Mononuclear cell (primary cell): ENCODE data around the gene C2orf92. TPM values are rescaled to one million over a fixed set of nuclear protein-coding genes. Genes with fewer than 3 reads are reported as not detected.
A peak's percentile ranks its signal among the peaks of the same experiment; 100 is the strongest.

ENCODE experiments used
- H3K27me3 ChIP-seq: 2 replicates; pipeline ENCODE4 v1.6.0; 2011; ENCODE audit warnings: low read length, control low read depth; ENCODE audit not compliant: insufficient read depth
- H3K4me1 ChIP-seq: 2 replicates; pipeline ENCODE4 v1.5.1; 2011; ENCODE audit warnings: mild to moderate bottlenecking, low read length, control low read depth; ENCODE audit not compliant: insufficient read depth
- H3K4me3 ChIP-seq: 2 replicates; pipeline ENCODE4 v1.5.1; 2011; ENCODE audit warnings: mild to moderate bottlenecking, low read length, moderate library complexity
- H3K9me3 ChIP-seq: 2 replicates; pipeline ENCODE4 v1.5.1; 2011; ENCODE audit warnings: low read depth, mild to moderate bottlenecking, control low read depth, low read length
- total RNA-seq: library from RNA; depleted of rRNA; stranded (reverse); fragments of >200 nt; gene quantifications from one replicate; pipeline ENCODE4 v1.2.3, GENCODE V29; 2012

The C2orf92 gene
- total RNA-seq, 1 donor: 4.5 TPM

DNA sequence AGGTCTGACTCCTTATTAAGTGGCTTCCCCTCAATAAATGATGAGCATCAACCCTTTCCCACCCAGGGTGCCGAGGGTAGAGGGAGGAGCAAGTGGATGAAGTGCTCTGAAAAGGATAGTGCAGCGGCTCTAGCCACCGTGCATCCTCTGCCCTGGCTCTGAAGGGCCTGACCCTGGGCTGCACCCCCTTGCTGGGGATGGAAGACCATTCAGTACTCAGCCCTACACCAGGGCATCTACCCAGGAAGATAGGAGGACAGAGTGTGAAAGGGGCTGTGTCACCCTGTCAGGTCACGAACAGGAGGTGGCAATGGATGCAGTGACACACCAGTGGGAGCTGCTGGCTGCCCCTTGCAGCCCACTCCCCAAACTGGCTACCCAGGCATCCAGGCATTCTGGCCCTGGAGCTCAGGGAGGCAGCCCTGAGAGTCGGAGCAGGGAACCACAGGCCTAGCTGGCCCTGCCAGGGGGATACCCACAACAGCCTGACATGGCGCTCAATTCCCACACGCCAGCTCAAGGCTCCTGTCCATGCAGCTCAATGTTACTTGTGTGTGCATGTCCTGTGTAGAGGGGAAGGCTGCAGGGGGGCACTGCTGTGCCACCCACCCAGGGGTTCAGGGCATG lies 13.3 kb upstream of the C2orf92 start:
- Histone ChIP-seq H3K9me3 (no peaks in the 10 kb centered on the region), H3K4me3 (no peak overlapping the region), H3K4me1 (peaks cover 8% of the 10 kb centered on the region), H3K27me3 (no peaks in the 10 kb centered on the region)

DNA sequence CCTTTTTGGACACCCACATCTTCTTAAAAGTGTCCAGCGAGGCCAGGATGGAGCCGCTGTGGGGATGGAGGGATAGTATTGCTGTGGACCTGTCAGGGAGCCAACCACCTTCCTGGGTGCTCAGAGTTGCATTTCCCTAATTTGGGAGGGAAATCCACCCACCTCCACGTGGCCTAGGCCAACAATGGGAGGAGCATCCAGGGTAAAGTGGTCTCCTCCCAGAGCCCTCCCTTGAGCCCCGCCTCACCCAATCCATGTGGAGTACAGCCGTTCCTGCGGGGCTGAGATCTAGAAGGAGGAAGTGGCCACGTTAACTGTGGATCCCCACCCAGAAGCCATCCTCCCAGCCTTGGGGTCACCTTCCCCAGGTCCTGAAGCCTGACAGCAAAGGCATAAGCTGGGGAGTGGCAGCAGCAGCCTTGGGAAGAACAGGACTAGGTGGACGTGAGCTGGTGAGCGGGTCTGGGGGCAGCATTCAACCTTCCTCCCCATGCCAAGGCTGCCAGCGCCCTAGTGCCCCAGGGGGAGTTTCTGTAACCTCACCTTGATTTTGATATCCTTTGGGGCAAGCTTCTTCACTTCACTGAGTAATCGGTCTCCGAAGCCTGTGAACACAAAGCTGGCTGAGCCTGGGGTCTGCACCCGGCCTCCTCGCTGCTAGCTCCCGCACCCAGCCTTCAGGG lies 12.5 kb upstream of the C2orf92 start:
- peaks cover 16% of the 10 kb centered on the region for H3K4me1 ChIP-seq
- no peaks in the 10 kb centered on the region for H3K9me3 ChIP-seq
- H3K27me3 ChIP-seq: no peaks in the 10 kb centered on the region
- H3K4me3 ChIP-seq: no peak overlapping the region

DNA sequence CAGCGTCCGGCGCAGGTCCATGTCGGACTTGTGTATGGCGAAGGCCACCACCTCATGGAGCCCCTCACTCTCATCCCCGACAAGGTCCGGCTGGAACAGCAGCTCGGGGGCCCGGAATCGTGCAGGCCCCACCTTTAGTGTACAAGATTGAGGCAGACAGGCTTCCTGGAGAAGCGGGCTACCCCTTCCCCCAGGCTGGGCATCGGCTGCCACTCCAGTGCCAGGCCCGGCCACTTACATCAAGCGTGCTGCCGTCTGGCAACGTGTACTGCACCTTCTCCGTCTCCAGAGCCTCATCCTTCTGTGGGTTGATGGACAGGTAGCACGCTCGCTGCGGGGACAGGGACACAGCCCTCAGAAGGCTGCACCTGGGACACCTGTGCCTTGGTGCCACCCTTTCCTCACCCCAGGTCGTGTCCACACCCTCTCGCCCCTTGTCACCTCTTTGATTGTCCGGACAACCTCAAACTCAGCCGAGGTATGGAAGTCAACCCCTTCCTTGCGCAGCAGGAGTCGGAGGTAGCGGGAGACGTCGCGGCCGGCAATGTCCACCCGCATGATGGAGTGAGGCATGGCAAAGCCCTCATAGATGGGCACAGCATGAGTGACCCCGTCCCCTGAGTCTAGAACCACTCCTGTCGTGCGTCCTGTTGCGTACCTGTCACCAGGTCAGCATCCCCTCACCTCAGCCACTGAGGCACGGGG lies 11.4 kb upstream of the C2orf92 start:
- no peaks in the 10 kb centered on the region for H3K9me3 ChIP-seq

DNA sequence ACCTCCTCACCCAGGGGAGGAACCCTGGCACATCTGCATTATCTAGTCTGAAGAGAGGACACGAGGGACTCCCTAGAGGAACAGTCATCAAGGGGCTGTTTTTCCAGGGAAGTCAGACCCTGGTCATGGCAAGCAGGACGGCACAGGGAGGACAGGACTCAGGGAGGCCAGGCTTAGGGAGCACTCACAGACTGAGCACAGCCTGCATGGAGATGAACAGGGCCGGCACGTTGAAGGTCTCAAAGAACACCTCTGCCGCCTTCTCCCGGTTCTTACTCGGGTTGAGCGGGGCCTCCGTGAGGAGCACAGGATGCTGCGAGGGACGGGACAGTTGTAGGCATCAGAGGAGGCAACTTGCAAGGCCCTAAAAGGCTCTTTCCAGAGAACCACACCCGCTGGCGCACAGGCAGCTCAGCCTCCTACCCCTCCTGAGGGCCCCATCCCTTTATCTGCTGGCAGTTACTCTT lies 10.8 kb upstream of the C2orf92 start:
- H3K4me1 ChIP-seq: peaks cover 27% of the 10 kb centered on the region
- H3K27me3 ChIP-seq: no peaks in the 10 kb centered on the region
- H3K4me3 ChIP-seq: no peak overlapping the region
- no peaks in the 10 kb centered on the region for H3K9me3 ChIP-seq

More for the DNA sequence above, 11.4 kb upstream of the C2orf92 start:
- no peak overlapping the region for H3K4me3 ChIP-seq
- peaks cover 27% of the 10 kb centered on the region for H3K4me1 ChIP-seq
- no peaks in the 10 kb centered on the region for H3K27me3 ChIP-seq

DNA sequence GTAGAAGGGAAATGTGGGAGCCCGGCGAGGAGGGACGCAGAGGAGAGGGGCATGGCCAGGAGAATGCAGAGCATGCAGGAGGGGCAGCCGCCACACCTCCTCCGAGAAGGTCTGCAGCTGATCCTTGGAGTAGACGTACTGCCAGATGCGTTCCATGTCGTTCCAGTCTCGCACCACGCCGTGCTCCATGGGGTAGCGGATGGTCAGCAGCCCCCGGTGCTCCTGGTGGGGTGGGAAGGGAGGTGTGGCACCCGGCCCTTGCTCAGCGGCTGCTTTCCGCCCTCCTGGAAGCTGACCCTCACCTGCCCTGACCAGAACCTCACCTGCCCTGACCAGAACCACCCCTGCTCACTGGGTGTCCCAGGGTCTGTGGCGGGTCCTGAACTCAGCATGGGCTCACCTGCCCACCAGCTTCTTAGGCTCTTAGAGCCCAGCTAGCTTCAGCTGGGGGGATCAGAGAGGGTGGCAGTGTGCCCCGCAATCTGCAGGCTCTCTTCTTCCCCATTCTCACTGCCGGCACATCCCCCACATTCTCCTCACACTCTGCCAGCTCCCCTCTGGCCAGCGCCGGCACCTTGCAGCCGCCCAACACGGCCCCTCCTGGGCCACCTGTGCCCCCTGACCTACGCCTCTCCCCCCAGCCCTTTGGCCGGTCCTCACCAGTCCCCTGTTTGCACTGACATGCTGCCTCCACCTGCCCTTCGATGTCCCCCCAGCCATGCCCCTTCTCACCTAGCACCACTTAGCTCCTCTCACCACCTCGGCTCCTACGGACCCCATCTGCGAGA lies 10.1 kb upstream of the C2orf92 start:
- H3K4me1 ChIP-seq: peaks cover 27% of the 10 kb centered on the region
- H3K9me3 ChIP-seq: no peaks in the 10 kb centered on the region
- no peak overlapping the region for H3K4me3 ChIP-seq

DNA sequence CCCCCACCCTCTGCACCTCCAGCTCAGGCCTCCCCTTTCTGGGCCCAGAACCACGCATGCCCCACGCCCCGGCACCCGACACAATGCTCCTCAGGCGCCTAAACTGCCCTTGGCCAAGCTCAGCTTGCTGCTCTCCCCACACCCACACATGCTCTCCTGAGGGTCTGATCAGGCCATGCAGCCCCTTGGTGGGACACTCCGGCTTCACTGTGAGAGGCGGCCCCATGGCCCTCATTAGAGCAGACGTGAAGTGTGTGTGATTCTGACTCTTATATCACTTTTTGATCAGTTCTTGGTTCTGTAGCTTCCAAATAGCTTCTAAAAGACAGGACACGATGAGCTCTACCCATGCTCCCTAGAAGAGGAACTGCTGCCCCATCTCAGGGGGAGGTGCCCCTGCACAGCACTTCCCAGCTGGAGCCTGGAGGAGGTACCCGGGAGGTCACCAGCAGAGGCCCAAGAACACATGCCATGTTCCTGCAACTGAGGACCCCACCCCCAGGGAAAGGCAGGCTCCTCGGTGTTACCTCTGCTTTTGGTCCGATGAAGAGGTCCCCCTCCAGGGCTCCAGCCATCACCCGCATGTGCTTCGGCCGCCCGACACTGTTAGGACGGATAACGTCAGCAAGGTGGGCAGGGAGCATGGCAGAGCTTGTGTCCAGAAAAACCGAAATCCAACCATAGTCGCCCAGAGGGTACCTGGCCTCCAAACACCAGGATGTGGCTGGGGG lies 9.3 kb upstream of the C2orf92 start:
- Histone ChIP-seq H3K9me3 (no peaks in the 10 kb centered on the region), H3K27me3 (no peaks in the 10 kb centered on the region), H3K4me1 (peaks cover 34% of the 10 kb centered on the region), H3K4me3 (no peak overlapping the region)

More for the DNA sequence above, 10.1 kb upstream of the C2orf92 start:
- H3K27me3 ChIP-seq: no peaks in the 10 kb centered on the region

DNA sequence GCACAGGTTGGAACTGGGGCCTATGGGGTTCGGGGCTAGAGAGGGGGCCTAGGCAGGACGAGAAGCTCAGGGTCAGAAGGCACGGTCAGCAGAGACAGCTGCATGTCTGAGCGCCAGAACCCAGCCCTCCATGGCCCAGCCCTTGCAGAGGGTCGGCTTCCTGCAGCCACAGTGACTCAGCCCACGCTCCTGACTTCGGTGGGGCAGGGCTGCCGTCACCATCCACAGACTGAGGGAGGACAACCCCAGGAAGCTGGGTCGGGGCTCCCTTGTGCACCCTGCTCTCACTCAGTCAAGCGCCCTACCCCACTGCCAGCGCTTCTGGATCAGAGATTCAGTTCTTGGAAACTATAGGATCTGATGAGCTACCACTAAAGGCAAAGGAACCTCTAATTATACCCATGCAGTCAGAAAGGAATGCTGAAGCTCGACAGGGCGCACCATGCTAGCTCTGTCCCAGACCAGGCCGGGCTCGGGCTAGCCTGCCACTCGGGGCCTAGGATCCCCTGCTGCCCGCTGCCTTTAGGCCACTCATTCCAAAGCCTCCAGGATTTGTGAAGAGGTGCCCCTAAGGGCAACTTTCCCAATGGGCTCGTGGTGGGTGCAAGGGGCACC lies 8.6 kb upstream of the C2orf92 start:
- Histone ChIP-seq H3K4me3 (no peak overlapping the region), H3K4me1 (peaks cover 34% of the 10 kb centered on the region), H3K9me3 (no peaks in the 10 kb centered on the region), H3K27me3 (no peaks in the 10 kb centered on the region)

DNA sequence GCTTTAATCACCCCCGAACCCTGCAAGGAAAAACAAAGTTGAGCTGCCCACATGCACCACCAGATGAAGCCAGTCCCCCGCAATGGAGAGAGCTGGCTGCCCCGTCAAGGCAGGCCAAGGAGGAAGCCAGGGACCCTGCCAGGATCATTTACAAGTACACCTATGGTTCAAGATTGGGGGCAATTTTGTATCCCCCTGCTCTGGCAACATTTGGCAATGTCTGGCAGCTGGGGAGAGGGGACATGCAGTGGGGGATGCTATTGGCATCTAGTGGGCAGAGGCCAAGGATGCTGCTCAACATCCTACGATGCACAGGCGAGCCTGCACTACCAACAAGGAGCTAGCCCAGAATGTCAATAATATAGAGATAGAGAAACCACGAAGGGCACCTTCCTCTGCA lies 7.6 kb upstream of the C2orf92 start:
- Histone ChIP-seq H3K4me3 (no peak overlapping the region), H3K27me3 (no peaks in the 10 kb centered on the region), H3K4me1 (peaks cover 34% of the 10 kb centered on the region), H3K9me3 (no peaks in the 10 kb centered on the region)

DNA sequence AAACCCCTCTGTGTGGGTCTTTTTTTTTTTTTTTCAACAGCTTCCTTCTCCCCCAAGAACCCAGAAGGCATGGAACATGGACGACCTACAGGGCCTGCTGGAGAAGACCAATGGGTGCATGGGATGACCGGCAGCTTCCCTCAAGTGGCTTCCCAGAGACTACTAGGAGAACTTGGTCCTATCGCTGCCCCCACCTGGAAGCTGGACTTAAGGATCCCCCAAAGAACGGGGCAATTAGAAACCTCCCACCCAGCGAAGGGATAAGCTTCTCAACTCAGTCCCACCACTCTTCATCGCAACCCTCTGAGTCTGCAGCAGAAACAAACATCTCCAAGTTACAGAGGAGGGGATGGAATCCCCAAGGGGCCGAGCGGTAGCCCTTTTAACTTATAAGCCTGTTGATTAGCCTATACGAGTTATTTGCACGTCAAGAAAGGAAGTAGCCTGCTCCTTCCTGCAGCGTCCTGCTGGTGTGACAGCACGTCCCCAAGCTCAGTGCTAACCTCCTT lies 7.1 kb upstream of the C2orf92 start:
- peak overlapping the region; percentile 76 for H3K4me3 ChIP-seq
- H3K4me1 ChIP-seq: peaks cover 34% of the 10 kb centered on the region
- no peaks in the 10 kb centered on the region for H3K27me3 ChIP-seq
- no peaks in the 10 kb centered on the region for H3K9me3 ChIP-seq

DNA sequence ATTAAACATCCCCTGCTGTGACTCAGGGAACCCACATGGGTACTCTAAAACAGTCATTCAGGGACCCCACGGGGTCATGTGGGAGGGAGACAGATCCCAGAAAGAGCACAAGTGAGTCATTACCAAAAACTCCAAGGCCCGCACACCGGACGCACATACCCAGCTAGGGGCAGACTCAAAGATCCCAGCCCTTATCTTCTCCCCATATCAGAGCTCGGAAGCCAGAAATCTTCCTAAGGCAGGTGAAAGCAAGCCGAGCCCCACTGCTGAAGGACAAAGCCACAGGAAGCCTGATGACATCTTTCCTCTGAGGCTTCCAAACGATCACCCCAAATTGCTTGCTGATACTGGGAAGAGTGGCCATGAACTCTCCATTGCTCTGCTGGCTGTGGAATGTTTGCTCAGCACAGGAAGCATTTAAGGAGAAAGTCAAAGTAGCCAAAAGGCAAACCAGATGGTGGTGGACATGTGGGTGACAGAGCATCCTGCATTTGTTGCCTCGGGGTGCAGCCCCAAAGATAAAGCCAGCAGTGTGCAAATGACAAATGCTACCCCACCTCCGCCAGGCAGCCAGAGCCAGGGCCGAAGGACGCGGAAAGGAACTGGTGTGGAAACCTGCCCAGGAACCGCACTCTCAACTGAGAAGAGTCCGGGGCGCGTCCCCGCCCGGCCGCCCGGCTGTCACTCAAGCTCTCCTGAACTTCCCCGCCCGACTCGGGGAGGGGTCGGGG lies 6.5 kb upstream of the C2orf92 start:
- peak overlapping the region; percentile 76 for H3K4me3 ChIP-seq
- no peaks in the 10 kb centered on the region for H3K9me3 ChIP-seq
- no peaks in the 10 kb centered on the region for H3K27me3 ChIP-seq
- peaks cover 34% of the 10 kb centered on the region for H3K4me1 ChIP-seq

DNA sequence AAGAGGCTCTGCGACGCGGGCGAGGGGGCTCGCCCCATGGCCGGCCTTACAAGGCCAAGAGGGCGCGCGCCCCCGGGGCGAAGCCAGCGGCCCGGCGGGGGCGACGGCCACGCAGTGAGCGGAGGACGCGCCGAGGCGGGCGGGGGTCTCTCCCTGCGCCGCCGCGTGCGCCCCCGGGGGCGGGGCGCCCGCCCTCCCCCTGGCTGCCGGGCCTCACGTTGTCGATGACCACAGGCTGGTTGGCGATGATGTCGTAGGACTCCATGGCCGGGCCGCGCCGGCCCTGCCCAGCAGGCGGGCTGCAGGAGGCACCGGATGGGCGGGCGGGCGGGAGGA lies 5.9 kb upstream of the C2orf92 start:
- Histone ChIP-seq H3K9me3 (no peaks in the 10 kb centered on the region), H3K27me3 (no peaks in the 10 kb centered on the region), H3K4me1 (peaks cover 34% of the 10 kb centered on the region), H3K4me3 (peak overlapping the region; percentile 76)

DNA sequence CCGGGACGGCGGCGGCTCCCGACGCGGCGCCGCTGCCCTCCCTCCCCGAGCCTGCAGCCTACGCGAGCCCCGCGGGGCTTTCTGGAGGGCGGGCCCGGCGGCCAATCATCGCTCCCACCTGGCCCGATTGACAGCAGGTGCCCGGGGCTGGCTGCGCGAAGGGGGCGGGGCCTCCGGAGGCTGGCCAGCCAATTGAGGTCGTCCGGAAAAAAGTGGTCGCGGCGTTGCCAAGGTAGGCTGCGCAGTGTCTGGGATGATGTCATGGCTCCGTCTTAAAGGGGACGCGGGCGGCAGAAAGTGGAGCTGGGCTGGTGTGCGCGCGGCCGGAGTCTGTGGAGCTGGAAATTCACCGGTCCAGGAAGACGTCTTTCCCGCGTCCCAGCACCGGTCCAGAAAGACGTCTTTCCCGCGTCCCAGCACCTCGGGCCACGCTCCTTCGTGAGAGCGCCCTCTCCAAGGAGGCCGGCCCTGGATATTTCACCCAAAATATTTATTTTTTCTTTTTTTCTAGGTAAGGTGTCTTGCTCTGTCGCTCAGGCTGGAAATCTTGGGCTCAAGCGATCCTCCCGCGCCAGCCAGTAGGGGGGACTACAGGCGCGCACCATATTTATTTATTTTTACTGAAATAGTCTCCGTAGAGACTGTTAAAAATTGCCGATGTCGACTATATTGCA lies 5.4 kb upstream of the C2orf92 start, which contains the start of gene ACTR1B:
TSS of gene ACTR1B (minus strand) at position 83 of the 674 bp plus-strand sequence. CDS start 154 bp downstream, outside the sequence.
- Histone ChIP-seq H3K4me1 (peaks cover 34% of the 10 kb centered on the region), H3K27me3 (no peaks in the 10 kb centered on the region), H3K9me3 (no peaks in the 10 kb centered on the region), H3K4me3 (peak within 1 kb of the TSS; percentile 76)

DNA sequence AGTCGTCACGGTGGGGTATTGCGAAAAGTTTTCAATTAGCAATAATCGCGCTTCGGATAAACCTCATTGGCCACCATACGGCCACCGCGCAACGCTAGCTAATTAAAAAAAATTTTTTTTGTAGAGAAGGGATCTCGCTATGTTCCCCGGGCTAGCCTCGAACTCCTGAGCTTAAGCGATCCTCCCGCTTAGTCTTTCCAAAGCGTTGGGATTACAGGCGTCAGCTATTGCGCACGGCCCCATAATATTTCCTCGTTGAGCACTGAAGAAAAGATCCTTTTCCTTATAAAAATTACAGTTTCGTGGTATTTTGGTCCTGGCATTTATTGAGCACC lies 4.9 kb upstream of the C2orf92 start:
- no peaks in the 10 kb centered on the region for H3K9me3 ChIP-seq
- H3K27me3 ChIP-seq: no peaks in the 10 kb centered on the region
- peak overlapping the region; percentile 76 for H3K4me3 ChIP-seq
- peaks cover 34% of the 10 kb centered on the region for H3K4me1 ChIP-seq
